K562 (cell line): Measurements from ENCODE around the gene PPARD. TPM values are rescaled to one million over a fixed set of nuclear protein-coding genes. Genes with fewer than 3 reads are reported as not detected.
A peak's percentile ranks its signal among the peaks of the same experiment; 100 is the strongest.

ENCODE experiments used
- ATF1 ChIP-seq, 2 experiments: fragments of 450-650 bp in 1 of 2; IDR thresholded peaks; 2 replicates each; pipeline ENCODE4 v1.6.1; 2016; ENCODE audit warnings: missing compliant biosample characterization in 1 of 2, missing genetic modification characterization in 1 of 2
- CSDE1 ChIP-seq, 2 experiments: fragments of 450-650 bp; IDR thresholded peaks; 2 replicates each; pipeline ENCODE4 v1.6.1; 2016; ENCODE audit warnings: mild to moderate bottlenecking in 1 of 2
- E2F6 ChIP-seq, 2 experiments: IDR thresholded peaks; 2 replicates each; pipeline ENCODE4 v1.6.1; 2011; ENCODE audit warnings: borderline replicate concordance in 1 of 2, control low read depth in 1 of 2, low read depth in 1 of 2, low read length in 1 of 2, mild to moderate bottlenecking in 1 of 2, mixed read lengths in 1 of 2, moderate library complexity in 1 of 2; ENCODE audit not compliant: insufficient read depth in 1 of 2, insufficient read length in 1 of 2, poor library complexity in 1 of 2, severe bottlenecking in 1 of 2; ENCODE audit errors: extremely low read depth in 1 of 2
- EGR1 ChIP-seq: fragments of 450-650 bp; conservative IDR thresholded peaks from 2 replicates; pipeline ENCODE4 v1.6.1; 2017; ENCODE audit warnings: mild to moderate bottlenecking
- GABPB1 ChIP-seq: sonication (generic); formaldehyde crosslinking; IDR thresholded peaks from 2 replicates; pipeline ENCODE4 v1.8.0; 2022; ENCODE audit warnings: mild to moderate bottlenecking, missing genetic modification reagents
- HNRNPLL ChIP-seq: fragments of 200-400 bp; formaldehyde crosslinking; IDR thresholded peaks from 2 replicates; pipeline ENCODE4 v1.6.1; 2017; ENCODE audit warnings: low read length, low read depth, mild to moderate bottlenecking; ENCODE audit not compliant: poor library complexity, severe bottlenecking
- RCOR1 ChIP-seq, 2 experiments: IDR thresholded peaks; 2 replicates each; pipeline ENCODE4 v1.6.1; 2012; ENCODE audit warnings: low read depth in 2 of 2, low read length in 2 of 2, borderline replicate concordance in 1 of 2, improper control_type of control experiment in 1 of 2
- TRIM24 ChIP-seq, 2 experiments: fragments of 450-650 bp; IDR thresholded peaks; 2 replicates each; pipeline ENCODE4 v1.6.1; 2016
- USF1 ChIP-seq: sonication (generic); formaldehyde crosslinking; IDR thresholded peaks from 2 replicates; pipeline ENCODE4 v1.9.0; 2022; ENCODE audit warnings: mild to moderate bottlenecking, missing genetic modification reagents
- ZBTB17 ChIP-seq: fragments of 450-650 bp; formaldehyde crosslinking; IDR thresholded peaks from 2 replicates; pipeline ENCODE4 v1.4.0; 2020; ENCODE audit warnings: mild to moderate bottlenecking
- ZNF143 ChIP-seq: sonication (generic); formaldehyde crosslinking; IDR thresholded peaks from 2 replicates; pipeline ENCODE4 v1.9.0; 2022; ENCODE audit warnings: mild to moderate bottlenecking, missing genetic modification reagents
- ZNF444 ChIP-seq: fragments of 250-450 bp; sonication (Bioruptor Pico); IDR thresholded peaks from 2 replicates; pipeline ENCODE4 v1.4.0; 2020; ENCODE audit warnings: mild to moderate bottlenecking, moderate library complexity
- ZNF57 ChIP-seq: fragments of 450-650 bp; formaldehyde crosslinking; IDR thresholded peaks from 2 replicates; pipeline ENCODE4 v1.4.0; 2020; ENCODE audit warnings: mild to moderate bottlenecking, moderate library complexity
- ZNF583 ChIP-seq: fragments of 250-450 bp; sonication (Bioruptor Pico); IDR thresholded peaks from 2 replicates; pipeline ENCODE4 v1.4.0; 2020
- ZNF696 ChIP-seq: fragments of 250-450 bp; sonication (Bioruptor Pico); conservative IDR thresholded peaks from 2 replicates; pipeline ENCODE4 v1.4.0; 2020; ENCODE audit warnings: mild to moderate bottlenecking, moderate library complexity
- polyA plus RNA-seq, 8 experiments: library from polyadenylated mRNA; depleted of rRNA in 4 of 8; stranded (reverse) in 5 of 8; unstranded in 3 of 8; fragments of >200 nt; fragmentation: Nextera tagmentation in 2 of 8; fragmentation: Illumina TruSeq in 1 of 8; extraction: Ambion mirVana in 2 of 8; extraction: Trizol in 1 of 8; gene quantifications; 2 replicates each; pipeline versions ENCODE4 v1.2.1 to v1.2.3, GENCODE V29; 2011 to 2014; ENCODE audit warnings: inconsistent platforms in 1 of 8, missing spikeins in 1 of 8
- total RNA-seq, 7 experiments: library from RNA; depleted of rRNA in 6 of 7; stranded (reverse); fragments of >200 nt in 6 of 7; fragmentation: Illumina TruSeq in 2 of 7; extraction: Trizol in 2 of 7; gene quantifications; 2 replicates each; pipeline versions ENCODE4 v1.2.1 to v1.2.3, GENCODE V29; 2011 to 2021; ENCODE audit warnings: low replicate concordance in 1 of 7
- TF ChIP-seq, protein P1 (sequence below): sonication (generic); formaldehyde crosslinking; IDR thresholded peaks from 2 replicates; pipeline ENCODE4 v1.4.0; 2020; ENCODE audit warnings: mild to moderate bottlenecking, missing genetic modification reagents
- TF ChIP-seq, protein P2 (sequence below): fragments of 250-450 bp; sonication (Bioruptor Pico); IDR thresholded peaks from 2 replicates; pipeline ENCODE4 v1.4.0; 2020

Gene PPARD
- total and polyA plus RNA-seq, 9 of the 15 experiments (the other 6 are each of a cell fraction or from before 2014, with no cell fraction given): 0.14 to 13.2 (median 3.8) TPM

DNA sequence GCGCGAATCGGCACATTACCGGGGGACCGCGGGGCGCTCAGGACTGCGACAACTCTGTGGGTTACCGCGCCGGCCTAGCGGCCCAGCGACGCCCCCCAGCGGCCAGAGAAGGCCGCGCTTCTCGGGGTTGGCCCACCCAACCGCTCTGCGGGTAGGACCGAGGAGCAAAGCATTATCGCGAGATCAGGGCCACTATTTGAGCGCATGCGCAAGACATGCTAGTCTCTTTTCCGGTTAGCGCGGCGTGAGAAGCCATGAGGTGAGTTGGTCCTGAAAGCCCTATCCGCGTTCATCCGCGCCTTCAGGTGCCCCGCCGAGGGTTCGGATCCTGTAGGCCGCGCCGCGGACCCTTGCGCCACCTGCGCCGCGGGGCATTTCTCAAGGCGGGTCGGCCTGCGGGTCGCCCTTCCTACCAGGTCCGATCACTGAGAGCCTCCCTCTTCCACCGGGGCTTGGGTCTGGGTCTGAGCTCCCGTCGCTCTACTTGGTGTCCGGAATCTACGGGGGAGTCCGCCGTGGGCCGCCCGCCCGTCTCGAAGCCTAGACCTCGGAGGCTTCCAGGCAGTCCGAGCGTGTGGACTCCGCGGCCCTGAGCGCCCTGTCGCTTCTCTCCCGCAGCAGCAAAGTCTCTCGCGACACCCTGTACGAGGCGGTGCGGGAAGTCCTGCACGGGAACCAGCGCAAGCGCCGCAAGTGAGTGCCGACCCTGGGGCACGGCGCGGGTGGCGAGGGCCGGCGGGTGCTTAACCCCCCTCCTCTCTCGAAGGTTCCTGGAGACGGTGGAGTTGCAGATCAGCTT lies 126.0 kb downstream of the PPARD start, which contains the start of gene RPL10A (continued):
- TF ChIP-seq ZNF143 (CRISPR knock-in tag): 0 out of 2 replicates have a peak, but pooled peaks have one; percentile 15
- TF ChIP-seq HNRNPLL: peak; percentile 80
- peak; percentile 6; the same call in 1 of the 2 replicates for TF ChIP-seq USF1 (CRISPR knock-in tag)
- TF ChIP-seq EGR1: no peak
- TF ChIP-seq RCOR1 (IDR thresholded peaks at IDR 0.05; ENCODE audit: borderline replicate concordance in 1 of 2, low read depth in 2 of 2, low read length in 2 of 2): peak in 1 of 2 experiments; percentile 54; a peak in 1 of 4 replicates
- TF ChIP-seq, protein P1, sequence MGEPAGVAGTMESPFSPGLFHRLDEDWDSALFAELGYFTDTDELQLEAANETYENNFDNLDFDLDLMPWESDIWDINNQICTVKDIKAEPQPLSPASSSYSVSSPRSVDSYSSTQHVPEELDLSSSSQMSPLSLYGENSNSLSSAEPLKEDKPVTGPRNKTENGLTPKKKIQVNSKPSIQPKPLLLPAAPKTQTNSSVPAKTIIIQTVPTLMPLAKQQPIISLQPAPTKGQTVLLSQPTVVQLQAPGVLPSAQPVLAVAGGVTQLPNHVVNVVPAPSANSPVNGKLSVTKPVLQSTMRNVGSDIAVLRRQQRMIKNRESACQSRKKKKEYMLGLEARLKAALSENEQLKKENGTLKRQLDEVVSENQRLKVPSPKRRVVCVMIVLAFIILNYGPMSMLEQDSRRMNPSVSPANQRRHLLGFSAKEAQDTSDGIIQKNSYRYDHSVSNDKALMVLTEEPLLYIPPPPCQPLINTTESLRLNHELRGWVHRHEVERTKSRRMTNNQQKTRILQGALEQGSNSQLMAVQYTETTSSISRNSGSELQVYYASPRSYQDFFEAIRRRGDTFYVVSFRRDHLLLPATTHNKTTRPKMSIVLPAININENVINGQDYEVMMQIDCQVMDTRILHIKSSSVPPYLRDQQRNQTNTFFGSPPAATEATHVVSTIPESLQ (CRISPR knock-in tag): peak; percentile 99
- peak; percentile 48; the same call in 1 of the 2 replicates for TF ChIP-seq ZNF583
- peak; percentile 77 to 88 for TF ChIP-seq E2F6 (IDR thresholded peaks at IDR 0.05; ENCODE audit: borderline replicate concordance in 1 of 2, extremely low read depth in 1 of 2, insufficient read depth in 1 of 2, insufficient read length in 1 of 2, low read depth in 1 of 2, low read length in 1 of 2, poor library complexity in 1 of 2, severe bottlenecking in 1 of 2)
- peak; percentile 90 for TF ChIP-seq GABPB1 (CRISPR knock-in tag)
- TF ChIP-seq TRIM24 (IDR thresholded peaks at IDR 0.05): 0 out of 4 replicates have a peak, but pooled peaks of 1 of the 2 experiments have one; percentile 31
- TF ChIP-seq CSDE1 (IDR thresholded peaks at IDR 0.05): peak in 1 of 2 experiments; percentile 48; a peak in 1 of 4 replicates
- peak; percentile 82 for TF ChIP-seq ZBTB17 (CRISPR knock-in tag)
- TF ChIP-seq, protein P2, sequence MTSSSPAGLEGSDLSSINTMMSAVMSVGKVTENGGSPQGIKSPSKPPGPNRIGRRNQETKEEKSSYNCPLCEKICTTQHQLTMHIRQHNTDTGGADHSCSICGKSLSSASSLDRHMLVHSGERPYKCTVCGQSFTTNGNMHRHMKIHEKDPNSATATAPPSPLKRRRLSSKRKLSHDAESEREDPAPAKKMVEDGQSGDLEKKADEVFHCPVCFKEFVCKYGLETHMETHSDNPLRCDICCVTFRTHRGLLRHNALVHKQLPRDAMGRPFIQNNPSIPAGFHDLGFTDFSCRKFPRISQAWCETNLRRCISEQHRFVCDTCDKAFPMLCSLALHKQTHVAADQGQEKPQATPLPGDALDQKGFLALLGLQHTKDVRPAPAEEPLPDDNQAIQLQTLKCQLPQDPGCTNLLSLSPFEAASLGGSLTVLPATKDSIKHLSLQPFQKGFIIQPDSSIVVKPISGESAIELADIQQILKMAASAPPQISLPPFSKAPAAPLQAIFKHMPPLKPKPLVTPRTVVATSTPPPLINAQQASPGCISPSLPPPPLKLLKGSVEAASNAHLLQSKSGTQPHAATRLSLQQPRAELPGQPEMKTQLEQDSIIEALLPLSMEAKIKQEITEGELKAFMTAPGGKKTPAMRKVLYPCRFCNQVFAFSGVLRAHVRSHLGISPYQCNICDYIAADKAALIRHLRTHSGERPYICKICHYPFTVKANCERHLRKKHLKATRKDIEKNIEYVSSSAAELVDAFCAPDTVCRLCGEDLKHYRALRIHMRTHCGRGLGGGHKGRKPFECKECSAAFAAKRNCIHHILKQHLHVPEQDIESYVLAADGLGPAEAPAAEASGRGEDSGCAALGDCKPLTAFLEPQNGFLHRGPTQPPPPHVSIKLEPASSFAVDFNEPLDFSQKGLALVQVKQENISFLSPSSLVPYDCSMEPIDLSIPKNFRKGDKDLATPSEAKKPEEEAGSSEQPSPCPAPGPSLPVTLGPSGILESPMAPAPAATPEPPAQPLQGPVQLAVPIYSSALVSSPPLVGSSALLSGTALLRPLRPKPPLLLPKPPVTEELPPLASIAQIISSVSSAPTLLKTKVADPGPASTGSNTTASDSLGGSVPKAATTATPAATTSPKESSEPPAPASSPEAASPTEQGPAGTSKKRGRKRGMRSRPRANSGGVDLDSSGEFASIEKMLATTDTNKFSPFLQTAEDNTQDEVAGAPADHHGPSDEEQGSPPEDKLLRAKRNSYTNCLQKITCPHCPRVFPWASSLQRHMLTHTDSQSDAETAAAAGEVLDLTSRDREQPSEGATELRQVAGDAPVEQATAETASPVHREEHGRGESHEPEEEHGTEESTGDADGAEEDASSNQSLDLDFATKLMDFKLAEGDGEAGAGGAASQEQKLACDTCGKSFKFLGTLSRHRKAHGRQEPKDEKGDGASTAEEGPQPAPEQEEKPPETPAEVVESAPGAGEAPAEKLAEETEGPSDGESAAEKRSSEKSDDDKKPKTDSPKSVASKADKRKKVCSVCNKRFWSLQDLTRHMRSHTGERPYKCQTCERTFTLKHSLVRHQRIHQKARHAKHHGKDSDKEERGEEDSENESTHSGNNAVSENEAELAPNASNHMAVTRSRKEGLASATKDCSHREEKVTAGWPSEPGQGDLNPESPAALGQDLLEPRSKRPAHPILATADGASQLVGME (CRISPR knock-in tag): peak; percentile 68; the same call in 1 of the 2 replicates
- no peak for TF ChIP-seq ZNF57
- TF ChIP-seq ZNF444 (CRISPR knock-in tag): no peak
- TF ChIP-seq ATF1 (CRISPR knock-in tag; IDR thresholded peaks at IDR 0.05): no peak
- TF ChIP-seq ATF1 (tag; IDR thresholded peaks at IDR 0.05): peak; percentile 70
- TF ChIP-seq ZNF696 (CRISPR knock-in tag): no peak; the same call in 1 of the 2 replicates
